Lower leg skin (tissue), 4 donors: ENCODE results near the gene FN1. TPM values are rescaled to one million over a fixed set of nuclear protein-coding genes. Genes with fewer than 3 reads are reported as not detected.

ENCODE experiments used
- DNase-seq, 2 donors: peaks; one replicate each; pipeline ENCODE4 v3.0.0-alpha.2; 2019; ENCODE audit warnings: low spot score in 2 of 2
- H3K4me3 ChIP-seq: fragments of 200-600 bp; sonication (generic); 2 replicates; pipeline ENCODE4 v1.5.1; 2017; ENCODE audit warnings: mild to moderate bottlenecking, low read depth; ENCODE audit not compliant: poor library complexity, severe bottlenecking
- CTCF ChIP-seq, 3 donors: fragments of 450-650 bp; IDR thresholded peaks; one replicate each; pipeline ENCODE4 v1.5.1; 2016; ENCODE audit warnings: antibody characterized with exemption in 3 of 3, mild to moderate bottlenecking in 3 of 3, moderate library complexity in 2 of 3
- POLR2A ChIP-seq, 2 donors: fragments of 450-650 bp; IDR thresholded peaks; one replicate each; pipeline ENCODE4 v1.6.1; 2016 to 2017; ENCODE audit warnings: antibody characterized with exemption in 2 of 2, mild to moderate bottlenecking in 1 of 2, moderate library complexity in 1 of 2
- whole genome bisulfite sequencing, 2 donors: methylation state at CpG; one replicate each; pipeline ENCODE4 v1.1.5; 2018; 5-methylcytosine and 5-hydroxymethylcytosine counted together
- intact Hi-C: fragments of 100-400 bp; cut with DNase I; formaldehyde crosslinking; loops from one replicate; pipeline ENCODE4 v1.15.0; 2023; ENCODE audit warnings: low total_unique reads
- total RNA-seq, 4 donors: library from RNA; depleted of rRNA; stranded (reverse); fragments of >200 nt; gene quantifications; one replicate each; pipeline ENCODE4 v1.1.0, GENCODE V29; 2016

FN1 gene
- total RNA-seq, 4 donors from 2014 or later: 38.2 to 149 (median 52.8) TPM

DNA sequence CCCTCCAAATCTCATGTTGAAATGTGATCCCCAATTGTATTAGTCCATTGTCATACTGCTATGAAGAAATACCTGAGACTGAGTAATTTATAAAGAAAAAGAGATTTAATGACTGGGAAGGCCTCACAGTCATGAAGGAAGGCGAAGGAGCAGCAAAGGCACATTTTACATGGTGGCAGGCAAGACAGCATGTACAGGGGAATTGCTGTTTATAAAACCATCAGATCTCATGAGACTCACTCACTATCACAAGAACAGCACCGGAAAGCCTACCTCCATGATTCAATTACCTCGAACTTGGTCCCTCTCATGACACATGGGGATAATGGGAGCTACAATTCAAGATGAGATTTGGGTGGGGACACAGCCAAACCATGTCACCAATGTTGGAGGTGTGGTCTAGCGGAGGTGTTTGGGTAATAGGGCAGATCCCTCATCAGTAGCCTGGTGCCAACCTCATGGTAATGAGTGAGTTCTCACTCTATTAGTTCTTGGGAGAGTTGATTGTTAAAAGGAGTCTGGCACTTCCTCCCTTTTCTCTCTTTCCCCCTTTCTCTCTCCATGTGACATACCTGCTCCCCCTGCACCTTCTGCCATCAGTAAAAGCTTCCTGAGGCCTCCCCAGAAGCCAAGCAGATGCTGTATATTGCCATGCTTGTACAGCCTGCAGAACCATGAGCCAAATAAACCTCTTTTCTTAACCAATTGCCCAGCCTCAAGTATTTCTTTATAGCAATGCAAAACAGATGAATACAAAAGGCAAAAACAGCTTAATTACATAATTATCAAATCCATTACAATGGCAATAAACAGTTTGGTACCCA lies 14.5 kb upstream of the FN1 start:
- WGBS, 2 donors: 93 to 95% methylated on average over 4 of the region's 4 CpGs
- DNase-seq: no peak
- intact Hi-C loops: no loop called here
- TF ChIP-seq CTCF (IDR thresholded peaks at IDR 0.05): no peak
- no peak for TF ChIP-seq POLR2A (IDR thresholded peaks at IDR 0.05)
- no peak overlapping the region for H3K4me3 ChIP-seq

GRCh38 chr2:215447673-215448081 lies 11.8 kb upstream of the FN1 start:
- intact Hi-C loops: no loop called here
- no peak overlapping the region for H3K4me3 ChIP-seq
- TF ChIP-seq POLR2A (IDR thresholded peaks at IDR 0.05): no peak
- TF ChIP-seq CTCF (IDR thresholded peaks at IDR 0.05): no peak
- DNase-seq: no peak
- 47 to 74% methylated on average over 3 of the region's 3 CpGs for WGBS, 2 donors

DNA sequence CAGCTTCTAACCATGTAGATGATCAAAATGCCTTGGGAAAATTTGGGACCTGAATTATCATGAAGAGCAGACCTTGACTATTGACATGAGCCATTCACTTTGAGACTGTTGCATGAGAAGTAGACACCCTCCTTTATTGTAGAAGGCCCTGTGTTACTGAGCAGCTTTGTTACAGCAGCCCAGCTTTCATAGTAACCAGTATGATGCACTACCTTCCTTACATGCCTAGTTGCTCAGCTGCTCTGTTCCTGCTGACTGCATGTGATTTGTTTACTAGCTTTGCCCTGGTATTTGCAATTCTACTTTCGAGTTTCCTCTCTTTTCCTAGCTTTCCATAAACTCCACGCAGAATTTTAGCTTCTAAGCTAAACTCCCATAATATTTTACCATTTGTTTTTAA lies 11.2 kb upstream of the FN1 start:
- DNase-seq: no peak
- no peak overlapping the region for H3K4me3 ChIP-seq
- 62 to 66% methylated on average over 2 of the region's 2 CpGs for WGBS, 2 donors
- TF ChIP-seq POLR2A (IDR thresholded peaks at IDR 0.05) (no peak), CTCF (IDR thresholded peaks at IDR 0.05) (no peak)
- intact Hi-C loops: no loop called here

DNA sequence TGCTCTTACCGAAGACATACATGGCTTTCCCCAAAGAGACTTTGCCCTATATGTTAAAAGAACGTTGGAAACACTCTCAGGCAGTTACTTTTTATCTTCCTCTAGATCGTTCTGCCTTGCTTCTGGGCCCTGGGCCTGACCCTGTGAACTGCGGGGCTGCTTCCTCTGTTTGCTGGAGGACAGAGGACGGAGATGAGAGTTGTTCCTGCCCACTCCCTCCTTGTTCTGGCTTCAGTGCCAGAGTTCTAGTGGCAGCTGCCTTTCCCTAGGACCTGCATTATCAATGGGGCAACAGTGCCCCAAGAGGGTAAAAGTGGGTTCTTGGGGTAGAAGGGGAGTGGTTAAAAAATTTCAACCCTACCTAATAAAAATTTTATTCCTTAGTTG lies 6.5 kb upstream of the FN1 start:
- TF ChIP-seq POLR2A (IDR thresholded peaks at IDR 0.05): no peak
- no peak for TF ChIP-seq CTCF (IDR thresholded peaks at IDR 0.05)
- H3K4me3 ChIP-seq: no peak overlapping the region
- intact Hi-C loops: no loop called here
- no peak for DNase-seq
- WGBS, 2 donors: 55 to 66% methylated on average over 5 of the region's 5 CpGs

GRCh38 chr2:215441560-215442400 lies 5.9 kb upstream of the FN1 start:
- DNase-seq: no peak
- WGBS, 2 donors: 59 to 74% methylated on average over 6 of the region's 6 CpGs
- intact Hi-C loops: no loop called here
- TF ChIP-seq POLR2A (IDR thresholded peaks at IDR 0.05) (no peak), CTCF (IDR thresholded peaks at IDR 0.05) (no peak)
- no peak overlapping the region for H3K4me3 ChIP-seq
